Fibroblast of the aortic adventitia (primary cell): ENCODE results near the gene IDE. TPM values are rescaled to one million over a fixed set of nuclear protein-coding genes. Genes with fewer than 3 reads are reported as not detected.

ENCODE experiments used
- DNase-seq: peaks from one replicate; pipeline ENCODE4 v3.0.0-alpha.2; 2010; ENCODE audit warnings: low read depth
- H3K4me3 ChIP-seq: 2 replicates; pipeline ENCODE4 v1.5.1; 2011; ENCODE audit warnings: low read depth, mild to moderate bottlenecking, control low read depth, low read length, moderate library complexity
- total RNA-seq: library from RNA; depleted of rRNA; stranded (reverse); fragments of >200 nt; gene quantifications from 2 replicates; pipeline ENCODE4 v1.2.3, GENCODE V29; 2012; ENCODE audit warnings: low replicate concordance
- TF ChIP-seq, protein P1 (sequence below): IDR thresholded peaks from 2 replicates; pipeline ENCODE4 v1.5.1; 2011; ENCODE audit warnings: mild to moderate bottlenecking, low read length, control low read depth, inconsistent platforms; ENCODE audit not compliant: insufficient read depth

The IDE gene
- total RNA-seq, 1 donor = 44.7 TPM

DNA sequence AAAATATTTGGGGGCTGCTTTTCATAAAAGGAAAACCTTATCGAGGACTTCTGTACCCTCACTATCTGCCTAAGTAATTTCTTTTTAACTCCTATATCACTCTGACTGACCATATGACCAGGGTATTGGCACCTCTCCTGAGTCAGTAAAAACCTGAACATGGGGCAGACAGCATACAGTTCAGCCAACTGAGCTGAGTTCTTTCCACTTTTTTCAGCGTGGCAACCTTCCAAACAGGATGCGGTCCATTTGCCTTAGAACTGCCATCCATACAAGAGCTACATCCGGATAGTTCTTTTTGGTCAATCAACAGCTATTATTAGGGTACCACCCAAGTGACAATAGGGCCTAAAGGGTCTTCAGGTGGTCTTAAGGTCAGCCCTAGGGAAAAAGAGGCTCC is 160.4 kb downstream of the IDE start:
- DNase-seq = no peak
- TF ChIP-seq, protein P1, sequence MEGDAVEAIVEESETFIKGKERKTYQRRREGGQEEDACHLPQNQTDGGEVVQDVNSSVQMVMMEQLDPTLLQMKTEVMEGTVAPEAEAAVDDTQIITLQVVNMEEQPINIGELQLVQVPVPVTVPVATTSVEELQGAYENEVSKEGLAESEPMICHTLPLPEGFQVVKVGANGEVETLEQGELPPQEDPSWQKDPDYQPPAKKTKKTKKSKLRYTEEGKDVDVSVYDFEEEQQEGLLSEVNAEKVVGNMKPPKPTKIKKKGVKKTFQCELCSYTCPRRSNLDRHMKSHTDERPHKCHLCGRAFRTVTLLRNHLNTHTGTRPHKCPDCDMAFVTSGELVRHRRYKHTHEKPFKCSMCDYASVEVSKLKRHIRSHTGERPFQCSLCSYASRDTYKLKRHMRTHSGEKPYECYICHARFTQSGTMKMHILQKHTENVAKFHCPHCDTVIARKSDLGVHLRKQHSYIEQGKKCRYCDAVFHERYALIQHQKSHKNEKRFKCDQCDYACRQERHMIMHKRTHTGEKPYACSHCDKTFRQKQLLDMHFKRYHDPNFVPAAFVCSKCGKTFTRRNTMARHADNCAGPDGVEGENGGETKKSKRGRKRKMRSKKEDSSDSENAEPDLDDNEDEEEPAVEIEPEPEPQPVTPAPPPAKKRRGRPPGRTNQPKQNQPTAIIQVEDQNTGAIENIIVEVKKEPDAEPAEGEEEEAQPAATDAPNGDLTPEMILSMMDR = no peak
- H3K4me3 ChIP-seq = no peak overlapping the region

DNA sequence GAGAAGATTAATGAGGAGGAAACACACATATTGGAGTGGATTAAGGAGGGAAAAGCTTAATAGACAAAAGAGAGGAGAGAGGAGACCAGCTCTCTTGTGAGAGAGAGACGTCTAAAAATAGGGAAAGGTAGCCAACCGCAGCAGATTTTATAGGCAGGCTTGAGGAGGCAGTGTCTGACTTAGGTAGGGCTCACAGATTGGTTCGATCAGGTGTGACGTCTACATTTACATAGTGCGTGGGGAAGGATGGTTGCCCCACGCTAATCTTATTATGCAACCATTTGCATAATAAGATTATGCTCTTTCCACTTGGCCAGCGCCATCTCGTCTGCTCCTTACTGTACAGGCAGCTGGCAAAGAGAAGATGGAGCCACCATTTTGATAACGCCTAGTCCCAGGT is 160.9 kb downstream of the IDE start:
- DNase-seq = no peak
- TF ChIP-seq, protein P1 = no peak
- no peak overlapping the region for H3K4me3 ChIP-seq

DNA sequence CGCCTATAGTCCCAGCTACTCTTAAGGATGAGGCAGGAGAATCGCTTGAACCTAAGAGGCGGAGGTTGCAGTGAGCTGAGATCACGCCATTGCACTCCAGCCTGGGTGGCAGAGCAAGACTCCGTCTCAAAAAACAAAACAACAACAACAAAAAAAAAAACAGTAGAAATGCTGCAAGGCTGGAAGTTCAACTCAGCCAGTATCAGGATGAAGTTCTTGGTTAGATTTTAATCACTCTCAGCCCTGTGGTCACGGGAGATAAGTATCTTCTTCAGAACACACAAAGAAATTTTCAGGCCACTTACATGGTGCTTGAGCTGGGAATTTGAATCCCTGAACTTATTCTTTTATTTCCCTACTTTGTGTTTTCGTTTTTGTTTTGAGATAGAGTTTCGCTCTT is 162.5 kb downstream of the IDE start:
- H3K4me3 ChIP-seq = no peak overlapping the region
- TF ChIP-seq, protein P1 = no peak
- DNase-seq = no peak

DNA sequence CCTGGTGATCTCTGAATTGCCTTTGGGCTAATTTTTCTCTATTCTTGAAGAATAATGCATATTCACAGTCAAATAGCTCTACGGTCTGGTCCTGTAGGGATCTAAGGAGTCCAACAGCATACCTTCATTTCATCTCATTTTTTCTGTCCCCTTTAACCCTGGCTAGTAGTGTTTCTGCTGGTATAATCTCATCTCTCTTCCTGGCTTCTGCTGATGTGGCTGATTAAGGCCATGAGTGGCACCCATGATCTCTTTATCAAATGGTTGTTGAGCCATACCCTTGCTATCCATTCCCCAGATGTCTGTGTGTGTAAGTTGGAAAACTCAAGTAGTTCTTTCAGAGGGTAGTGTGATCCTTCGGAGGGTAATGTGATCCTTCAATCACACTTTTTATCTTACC is 163.4 kb downstream of the IDE start:
- TF ChIP-seq, protein P1 = no peak
- no peak for DNase-seq
- no peak overlapping the region for H3K4me3 ChIP-seq

DNA sequence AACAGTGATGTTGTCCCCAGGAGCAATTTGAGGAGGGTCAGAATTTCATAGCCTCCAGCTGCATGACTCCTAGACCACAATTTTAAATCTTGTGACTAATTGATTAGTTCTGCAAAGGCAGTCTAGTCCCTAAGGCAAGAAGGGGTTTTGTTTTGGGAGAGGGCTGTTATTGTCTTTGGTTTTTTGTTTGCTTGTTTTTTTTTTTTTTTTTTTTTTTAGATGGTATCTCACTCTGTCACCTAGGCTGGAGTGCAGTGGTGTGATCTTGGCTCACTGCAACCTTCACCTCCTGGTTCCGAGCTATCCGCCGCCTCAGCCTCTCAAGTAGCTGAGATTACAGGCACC is 165.9 kb downstream of the IDE start:
- H3K4me3 ChIP-seq = no peak overlapping the region
- TF ChIP-seq, protein P1 = no peak
- DNase-seq = no peak

DNA sequence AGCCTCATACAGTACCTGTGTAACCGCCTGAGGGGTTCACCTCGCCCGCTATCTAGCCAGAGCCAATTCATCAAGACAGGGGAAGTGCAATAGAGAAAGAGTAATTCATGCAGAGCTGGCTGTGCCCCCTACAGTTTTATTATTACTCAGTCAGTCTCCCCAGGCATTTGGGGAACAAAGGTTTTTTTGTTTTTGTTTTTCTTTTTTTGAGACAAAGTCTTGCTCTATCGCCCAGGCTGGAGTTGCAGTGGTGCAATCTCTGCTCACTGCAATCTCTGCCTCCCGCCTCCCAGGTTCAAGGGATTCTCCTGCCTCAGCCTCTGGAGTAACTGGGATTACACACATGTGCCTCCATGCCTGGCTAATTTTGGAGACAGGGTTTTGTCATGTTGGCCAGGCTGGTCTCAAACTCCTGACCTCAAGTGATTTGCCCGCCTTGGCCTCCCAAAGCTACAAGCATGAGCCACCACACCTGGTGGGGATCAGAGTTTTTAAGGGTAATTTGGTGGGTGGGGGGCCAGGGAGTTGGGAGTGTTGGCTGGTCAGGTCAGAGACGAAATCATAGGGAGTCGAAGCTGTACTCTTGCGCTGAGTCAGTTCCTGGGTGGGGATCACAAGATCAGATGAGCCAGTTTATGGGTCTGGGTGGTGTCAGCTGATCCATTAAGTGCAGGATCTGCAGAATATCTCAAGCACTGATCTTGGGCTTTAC is 166.4 kb downstream of the IDE start:
- DNase-seq = peak; percentile 4
- TF ChIP-seq, protein P1 = no peak
- no peak overlapping the region for H3K4me3 ChIP-seq

DNA sequence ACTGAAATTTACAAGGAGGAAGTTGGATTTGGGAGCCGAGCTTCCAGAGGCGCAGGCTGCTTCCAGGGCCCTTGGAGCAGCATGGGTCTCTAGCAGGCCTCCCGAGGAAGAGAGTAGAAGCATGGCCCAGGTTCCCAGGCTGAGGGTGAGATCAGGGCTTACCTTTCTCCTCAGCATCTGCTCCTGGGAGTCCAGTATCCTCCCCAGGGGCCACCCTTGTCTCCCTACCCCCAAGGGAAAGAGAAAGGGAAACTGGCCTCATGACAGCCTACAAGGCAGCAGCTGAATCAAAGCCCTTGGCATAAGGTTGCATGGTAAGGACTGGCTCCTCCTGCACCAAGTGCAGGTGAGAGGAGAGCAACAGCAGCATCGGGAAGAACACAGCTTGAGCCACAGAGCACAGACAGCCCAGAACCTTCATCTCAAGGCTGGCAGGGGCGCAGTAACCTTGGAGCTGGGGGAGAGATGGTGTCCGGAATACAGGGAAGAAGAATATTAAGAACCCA is 168.4 kb downstream of the IDE start:
- no peak overlapping the region for H3K4me3 ChIP-seq
- TF ChIP-seq, protein P1 = no peak
- no peak for DNase-seq
